Raji (cell line): Measurements from ENCODE around the gene C16orf86.

Source experiments
- POLR2A ChIP-seq: IDR thresholded peaks from 2 replicates; pipeline ENCODE4 v1.6.1; 2011; ENCODE audit warnings: low read depth, low read length, control low read depth; ENCODE audit not compliant: insufficient read depth

The C16orf86 gene

GRCh38 chr16:67672739-67673662, 6.4 kb downstream of the C16orf86 start:
- no peak for TF ChIP-seq POLR2A

GRCh38 chr16:67673712-67674580, 7.3 kb downstream of the C16orf86 start:
- TF ChIP-seq POLR2A, result no peak

- no peak for TF ChIP-seq POLR2A
These were observed 8.4 kb downstream of the C16orf86 start for GRCh38 chr16:67674851-67675578.

GRCh38 chr16:67675579-67675935, 8.9 kb downstream of the C16orf86 start:
- TF ChIP-seq POLR2A, result no peak

GRCh38 chr16:67675999-67676398, 9.4 kb downstream of the C16orf86 start:
- TF ChIP-seq POLR2A, result no peak

GRCh38 chr16:67676516-67676915, 9.9 kb downstream of the C16orf86 start:
- TF ChIP-seq POLR2A, result no peak

- no peak for TF ChIP-seq POLR2A
These were observed 10.3 kb downstream of the C16orf86 start for GRCh38 chr16:67676939-67677338.

GRCh38 chr16:67677712-67678111, 11.1 kb downstream of the C16orf86 start:
- no peak for TF ChIP-seq POLR2A

GRCh38 chr16:67678354-67679023, 11.9 kb downstream of the C16orf86 start:
- no peak for TF ChIP-seq POLR2A

GRCh38 chr16:67679935-67680897, 13.6 kb downstream of the C16orf86 start:
- no peak for TF ChIP-seq POLR2A

- no peak for TF ChIP-seq POLR2A
These were observed 17.2 kb downstream of the C16orf86 start for GRCh38 chr16:67683767-67684166.

- TF ChIP-seq POLR2A, result no peak
These were observed 18.9 kb downstream of the C16orf86 start for GRCh38 chr16:67685388-67686112.

GRCh38 chr16:67694611-67695010, 28.0 kb downstream of the C16orf86 start:
- no peak for TF ChIP-seq POLR2A
